Ishikawa (cell line): ENCODE measurements around the gene EQTN.

Source experiments
- CEBPB ChIP-seq: IDR thresholded peaks from 2 replicates; pipeline ENCODE4 v1.6.1; 2012
- CREB1 ChIP-seq: IDR thresholded peaks from 2 replicates; pipeline ENCODE4 v1.6.1; 2012; ENCODE audit warnings: low read depth
- EGR1 ChIP-seq: IDR thresholded peaks from 2 replicates; pipeline ENCODE4 v1.6.1; 2012
- EP300 ChIP-seq: IDR thresholded peaks from 2 replicates; pipeline ENCODE4 v1.6.1; 2012; ENCODE audit warnings: borderline replicate concordance
- MAX ChIP-seq: IDR thresholded peaks from 2 replicates; pipeline ENCODE4 v1.6.1; 2012
- NFIC ChIP-seq: IDR thresholded peaks from 2 replicates; pipeline ENCODE4 v1.6.1; 2012
- RAD21 ChIP-seq: IDR thresholded peaks from 2 replicates; pipeline ENCODE4 v1.6.1; 2012; ENCODE audit warnings: low read depth
- REST ChIP-seq: IDR thresholded peaks from 2 replicates; pipeline ENCODE4 v1.6.1; 2012; ENCODE audit warnings: low read depth, mild to moderate bottlenecking
- TAF1 ChIP-seq: IDR thresholded peaks from 2 replicates; pipeline ENCODE4 v1.6.1; 2012; ENCODE audit warnings: low read depth, mild to moderate bottlenecking
- TCF12 ChIP-seq: IDR thresholded peaks from 2 replicates; pipeline ENCODE4 v1.6.1; 2012; ENCODE audit warnings: low read depth
- USF1 ChIP-seq: IDR thresholded peaks from 2 replicates; pipeline ENCODE4 v1.6.1; 2012
- YY1 ChIP-seq: IDR thresholded peaks from 2 replicates; pipeline ENCODE4 v1.6.1; 2012; ENCODE audit warnings: low read depth

GRCh38 chr9:27280249-27280648 is 16.7 kb downstream of the EQTN start:
- TF ChIP-seq EGR1 (no peak), REST (no peak), USF1 (no peak), MAX (no peak), EP300 (no peak), CEBPB (no peak), NFIC (no peak), TAF1 (no peak), RAD21 (no peak), YY1 (no peak), TCF12 (no peak), CREB1 (no peak)
